Liver (tissue), 9 donors: Measurements from ENCODE around the gene DAPK3. TPM values are rescaled to one million over a fixed set of nuclear protein-coding genes. Genes with fewer than 3 reads are reported as not detected.
"Not testable (repeated sequence)": the region's sequence is repeated elsewhere in the genome, so short reads cannot be mapped to it uniquely, and the experiment has no call there.

Experiments used
- DNase-seq: peaks from one replicate; pipeline ENCODE4 v3.0.0-alpha.2; 2017; ENCODE audit warnings: low spot score
- H3K27ac ChIP-seq, 2 donors: one replicate each; pipeline ENCODE4 v1.7.0; 2013; ENCODE audit warnings: inconsistent platforms in 2 of 2, low read length in 2 of 2, control low read depth in 1 of 2, low read depth in 1 of 2, mild to moderate bottlenecking in 1 of 2
- H3K27me3 ChIP-seq, 4 donors: one replicate each; pipeline versions ENCODE4 v1.6.1 to v1.7.0; 2013; ENCODE audit warnings: low read length in 3 of 4, inconsistent platforms in 1 of 4, mild to moderate bottlenecking in 1 of 4, moderate library complexity in 1 of 4; ENCODE audit not compliant: control insufficient read depth in 4 of 4, insufficient read depth in 4 of 4
- H3K36me3 ChIP-seq, 4 donors: one replicate each; pipeline versions ENCODE4 v1.6.1 to v1.7.0; 2013; ENCODE audit warnings: low read length in 3 of 4, mild to moderate bottlenecking in 3 of 4, low read depth in 1 of 4, moderate library complexity in 1 of 4; ENCODE audit not compliant: control insufficient read depth in 4 of 4, insufficient read depth in 3 of 4
- H3K4me1 ChIP-seq, 4 donors: one replicate each; pipeline versions ENCODE4 v1.6.1 to v1.7.0; 2013; ENCODE audit warnings: low read length in 3 of 4, mild to moderate bottlenecking in 3 of 4, moderate library complexity in 1 of 4; ENCODE audit not compliant: control insufficient read depth in 4 of 4, insufficient read depth in 4 of 4
- H3K4me3 ChIP-seq, 3 donors: one replicate each; pipeline versions ENCODE4 v1.6.1 to v1.7.0; 2013; ENCODE audit warnings: low read length in 3 of 3, control low read depth in 1 of 3, low read depth in 1 of 3, mild to moderate bottlenecking in 1 of 3
- H3K9ac ChIP-seq, 2 donors: one replicate each; pipeline ENCODE4 v1.7.0; 2013; ENCODE audit warnings: low read length in 2 of 2, mild to moderate bottlenecking in 2 of 2, moderate library complexity in 2 of 2, control low read depth in 1 of 2, low read depth in 1 of 2
- H3K9me3 ChIP-seq, 4 donors: one replicate each; pipeline versions ENCODE4 v1.6.1 to v1.7.0; 2013; ENCODE audit warnings: low read length in 3 of 4; ENCODE audit not compliant: control insufficient read depth in 4 of 4
- ATF3 ChIP-seq: IDR thresholded peaks from 2 replicates; pipeline ENCODE4 v1.6.1; 2016; ENCODE audit warnings: antibody characterized with exemption
- FOXA1 ChIP-seq: IDR thresholded peaks from 2 replicates; pipeline ENCODE4 v1.6.1; 2016; ENCODE audit warnings: antibody characterized with exemption
- FOXA2 ChIP-seq: IDR thresholded peaks from 2 replicates; pipeline ENCODE4 v1.6.1; 2016; ENCODE audit warnings: antibody characterized with exemption
- GABPA ChIP-seq, 2 donors: IDR thresholded peaks in 1 of 2; conservative IDR thresholded peaks in 1 of 2; 2 replicates each; pipeline ENCODE4 v1.6.1; 2016; ENCODE audit warnings: antibody characterized with exemption in 2 of 2, mild to moderate bottlenecking in 1 of 2, moderate library complexity in 1 of 2
- JUND ChIP-seq, 2 donors: IDR thresholded peaks; 2 replicates each; pipeline ENCODE4 v1.6.1; 2016; ENCODE audit warnings: antibody characterized with exemption in 2 of 2
- RAD21 ChIP-seq, 2 donors: IDR thresholded peaks; 2 replicates each; pipeline ENCODE4 v1.6.1; 2016; ENCODE audit warnings: antibody characterized with exemption in 2 of 2, mild to moderate bottlenecking in 2 of 2
- REST ChIP-seq: IDR thresholded peaks from 2 replicates; pipeline ENCODE4 v1.6.1; 2016; ENCODE audit warnings: antibody characterized with exemption, mild to moderate bottlenecking
- RXRA ChIP-seq, 2 donors: IDR thresholded peaks; 2 replicates each; pipeline ENCODE4 v1.6.1; 2017 to 2018; ENCODE audit warnings: antibody characterized with exemption in 2 of 2, mild to moderate bottlenecking in 1 of 2
- TAF1 ChIP-seq: conservative IDR thresholded peaks from 2 replicates; pipeline ENCODE4 v1.6.1; 2016; ENCODE audit warnings: antibody characterized with exemption, mild to moderate bottlenecking
- ZBTB33 ChIP-seq: IDR thresholded peaks from 2 replicates; pipeline ENCODE4 v1.6.1; 2016; ENCODE audit warnings: antibody characterized with exemption
- WGBS: extraction: QIAGEN DNeasy Blood & Tissue Kit; methylation state at CpG from one replicate; pipeline ENCODE4 v1.1.7; 2013; 5-methylcytosine and 5-hydroxymethylcytosine counted together
- polyA plus RNA-seq, 2 donors: library from polyadenylated mRNA; stranded (reverse) in 1 of 2; unstranded in 1 of 2; fragments of 200-250 nt in 1 of 2; fragments of >200 nt in 1 of 2; fragmentation: Nextera tagmentation in 1 of 2; extraction: Ambion mirVana in 1 of 2; gene quantifications; one replicate each; pipeline versions ENCODE4 v1.2.1 to v1.2.3, GENCODE V29; 2013 to 2015
- total RNA-seq, 2 donors: library from RNA; depleted of rRNA; stranded (reverse); fragments of >200 nt; gene quantifications; one replicate each; pipeline ENCODE4 v1.2.3, GENCODE V29; 2014
- donor health status: healthy.
- donor health status: healthy.
- donor health status: healthy.
- donor health status: healthy.
- donor health status: healthy.

The DAPK3 gene
- total and polyA plus RNA-seq, 4 donors = 3.0 to 29.5 (median 23.8) TPM

- H3K27me3 ChIP-seq = no peaks in the 10 kb centered on the region
- peaks cover 2 to 21% (median 10%) of the 10 kb centered on the region in 4 donors for H3K36me3 ChIP-seq
- TF ChIP-seq RXRA (IDR thresholded peaks at IDR 0.05) = no peak
- TF ChIP-seq FOXA1 = no peak
- TF ChIP-seq RAD21 (IDR thresholded peaks at IDR 0.05) = no peak
- TF ChIP-seq TAF1 = no peak
- TF ChIP-seq ZBTB33 = no peak
- no peak for TF ChIP-seq GABPA (IDR thresholded peaks at IDR 0.05 in 1 of 2, conservative IDR thresholded peaks at IDR 0.05 in 1 of 2)
- no peak for TF ChIP-seq ATF3
- TF ChIP-seq FOXA2 = no peak
- TF ChIP-seq JUND (IDR thresholded peaks at IDR 0.05) = no peak
- no peak for TF ChIP-seq REST
- H3K9me3 ChIP-seq = no peaks in the 10 kb centered on the region
- H3K9ac ChIP-seq = no peak overlapping the region
- H3K4me1 ChIP-seq = peaks cover 0 to 1% (median 0%) of the 10 kb centered on the region in 4 donors
- 89% methylated on average over 12 of the region's 12 CpGs for WGBS
- DNase-seq = no peak
- no peak overlapping the region for H3K4me3 ChIP-seq
- H3K27ac ChIP-seq = no peak overlapping the region
These were observed 16.8 kb downstream of the DAPK3 start for GRCh38 chr19:3954107-3954506.

GRCh38 chr19:3952755-3953276 lies 18.1 kb downstream of the DAPK3 start:
- not testable (repeated sequence) for H3K4me3 ChIP-seq

More at GRCh38 chr19:3952755-3953276, 18.1 kb downstream of the DAPK3 start:
- not testable (repeated sequence) for H3K4me1 ChIP-seq, DNase-seq, H3K9me3 ChIP-seq, H3K36me3 ChIP-seq, H3K27ac ChIP-seq, H3K27me3 ChIP-seq, H3K9ac ChIP-seq
- 83% methylated on average over 9 of the region's 9 CpGs for WGBS
